ENCODE measurements around the gene GTF2H1.

GTF2H1 gene

GRCh38 chr11:18321969-18322711, at the start of gene GTF2H1, which contains the start of gene HPS5:
TSS of gene GTF2H1 (plus strand) at chr11:18322567. CDS start at chr11:18333075, 10,508 bp downstream.
TSS of gene HPS5 (minus strand) at chr11:18322140. CDS start at chr11:18317858, 4,282 bp downstream.
- no peak for TF ChIP-seq GATA3 (IDR thresholded peaks at IDR 0.05; ENCODE audit: low read depth, low read length)
- TF ChIP-seq GATA2 (IDR thresholded peaks at IDR 0.05; ENCODE audit: low read depth, low read length), result peak; percentile 33; the same call in 1 of the 2 replicates

GRCh38 chr11:18277565-18278271, 44.6 kb upstream of the GTF2H1 start:
- no peak for TF ChIP-seq GATA3 (IDR thresholded peaks at IDR 0.05; ENCODE audit: low read depth, low read length)
- no peak for TF ChIP-seq GATA2 (IDR thresholded peaks at IDR 0.05; ENCODE audit: low read depth, low read length)

DNA sequence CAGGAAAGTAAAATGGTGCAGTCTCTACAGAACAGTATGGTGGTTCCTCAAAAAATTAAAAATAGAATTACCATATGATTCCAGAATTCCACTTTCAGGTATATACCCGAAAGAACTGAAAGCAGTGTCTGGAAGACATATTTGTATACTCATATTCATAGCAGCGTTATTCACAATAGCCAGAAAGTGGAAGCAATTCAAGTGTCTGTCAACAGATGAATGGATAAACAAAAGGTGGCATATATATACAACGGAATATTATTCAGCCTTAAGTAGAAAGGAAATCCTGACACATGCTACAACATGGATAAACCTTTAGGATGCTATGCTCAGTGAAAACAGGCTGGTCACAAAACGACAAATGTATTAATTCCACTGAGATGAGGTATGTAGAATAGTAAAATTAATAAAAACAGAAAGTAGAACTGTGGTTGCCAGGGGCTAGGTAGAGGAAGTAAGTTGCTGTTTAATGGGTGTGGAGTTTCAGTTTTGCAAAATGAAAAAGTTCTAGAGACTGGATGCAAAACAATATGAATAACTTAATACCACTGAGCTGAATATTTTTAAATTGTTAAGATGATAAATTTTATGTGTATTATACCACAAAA, 41.8 kb upstream of the GTF2H1 start:
- TF ChIP-seq GATA3 (IDR thresholded peaks at IDR 0.05; ENCODE audit: low read depth, low read length) (no peak), GATA2 (IDR thresholded peaks at IDR 0.05; ENCODE audit: low read depth, low read length) (no peak)

GRCh38 chr11:18282626-18283025, 39.7 kb upstream of the GTF2H1 start:
- TF ChIP-seq GATA2 (IDR thresholded peaks at IDR 0.05; ENCODE audit: low read depth, low read length) (no peak), GATA3 (IDR thresholded peaks at IDR 0.05; ENCODE audit: low read depth, low read length) (no peak)

GRCh38 chr11:18285841-18286240, 36.5 kb upstream of the GTF2H1 start:
- TF ChIP-seq GATA3 (IDR thresholded peaks at IDR 0.05; ENCODE audit: low read depth, low read length), result no peak
- no peak for TF ChIP-seq GATA2 (IDR thresholded peaks at IDR 0.05; ENCODE audit: low read depth, low read length)

GRCh38 chr11:18288911-18289310, 33.5 kb upstream of the GTF2H1 start:
- TF ChIP-seq GATA2 (IDR thresholded peaks at IDR 0.05; ENCODE audit: low read depth, low read length) (no peak), GATA3 (IDR thresholded peaks at IDR 0.05; ENCODE audit: low read depth, low read length) (no peak)

- TF ChIP-seq GATA2 (IDR thresholded peaks at IDR 0.05; ENCODE audit: low read depth, low read length) (no peak), GATA3 (IDR thresholded peaks at IDR 0.05; ENCODE audit: low read depth, low read length) (no peak)
Measured at GRCh38 chr11:18294862-18295261, 27.5 kb upstream of the GTF2H1 start.

GRCh38 chr11:18295316-18295715, 27.1 kb upstream of the GTF2H1 start:
- TF ChIP-seq GATA3 (IDR thresholded peaks at IDR 0.05; ENCODE audit: low read depth, low read length) (no peak), GATA2 (IDR thresholded peaks at IDR 0.05; ENCODE audit: low read depth, low read length) (no peak)

- TF ChIP-seq GATA2 (IDR thresholded peaks at IDR 0.05; ENCODE audit: low read depth, low read length) (no peak), GATA3 (IDR thresholded peaks at IDR 0.05; ENCODE audit: low read depth, low read length) (no peak)
Measured at GRCh38 chr11:18299721-18300120, 22.6 kb upstream of the GTF2H1 start.

DNA sequence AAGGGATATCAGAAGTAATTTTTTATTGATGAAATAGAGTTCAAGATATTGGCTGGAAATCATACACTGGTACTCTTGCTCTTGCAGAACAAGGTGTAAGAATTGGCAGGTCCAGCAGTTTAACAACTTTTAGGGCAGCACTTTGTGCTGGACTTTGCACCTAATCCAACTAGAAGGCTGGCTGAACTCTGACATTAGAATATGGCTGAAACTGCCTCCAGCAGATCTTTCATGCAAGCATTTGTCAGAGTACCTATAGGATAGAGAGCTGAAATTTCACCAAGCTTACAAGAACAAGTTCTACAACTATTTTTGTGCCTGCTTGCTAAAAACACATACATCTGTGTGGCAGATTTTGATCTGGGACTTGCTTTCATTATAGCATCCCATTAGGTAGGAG, 17.6 kb upstream of the GTF2H1 start:
- no peak for TF ChIP-seq GATA2 (IDR thresholded peaks at IDR 0.05; ENCODE audit: low read depth, low read length)
- no peak for TF ChIP-seq GATA3 (IDR thresholded peaks at IDR 0.05; ENCODE audit: low read depth, low read length)

GRCh38 chr11:18307461-18308139, 14.8 kb upstream of the GTF2H1 start:
- TF ChIP-seq GATA3 (IDR thresholded peaks at IDR 0.05; ENCODE audit: low read depth, low read length), result no peak

GRCh38 chr11:18308242-18308641, 14.1 kb upstream of the GTF2H1 start:
- TF ChIP-seq GATA3 (IDR thresholded peaks at IDR 0.05; ENCODE audit: low read depth, low read length), result no peak

GRCh38 chr11:18309691-18310090, 12.7 kb upstream of the GTF2H1 start:
- no peak for TF ChIP-seq GATA3 (IDR thresholded peaks at IDR 0.05; ENCODE audit: low read depth, low read length)

DNA sequence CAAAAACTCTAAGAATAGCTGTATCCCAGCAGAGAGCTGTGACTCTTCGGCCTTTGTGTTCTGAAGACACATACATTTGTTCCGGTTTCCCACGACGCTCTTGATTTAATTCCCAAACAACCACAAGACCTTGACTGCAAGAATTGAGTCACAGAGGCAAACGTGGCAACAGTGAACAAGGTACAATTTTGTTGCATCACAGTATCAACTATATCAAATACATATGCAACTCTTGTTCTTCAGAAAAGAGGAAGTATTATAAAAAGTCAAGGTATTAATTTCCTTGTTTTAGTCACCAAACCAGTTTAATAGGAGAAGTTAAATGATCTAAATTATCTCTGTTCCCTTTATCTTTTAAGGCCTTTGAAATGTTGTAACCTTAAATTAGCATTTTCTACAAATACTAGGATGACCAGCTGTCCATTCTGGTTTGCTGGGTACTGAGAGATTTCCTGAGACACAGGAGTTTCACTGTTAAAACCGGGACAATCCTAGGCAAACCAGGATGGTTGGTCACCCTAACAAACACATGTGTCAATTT, 11.5 kb upstream of the GTF2H1 start:
- TF ChIP-seq GATA2 (IDR thresholded peaks at IDR 0.05; ENCODE audit: low read depth, low read length), result no peak
- no peak for TF ChIP-seq GATA3 (IDR thresholded peaks at IDR 0.05; ENCODE audit: low read depth, low read length)
